GM18909 (cell line): Measurements from ENCODE around the gene IQGAP2.

Source experiments
- ATAC-seq: cut with Tn5 transposase; IDR thresholded peaks from one replicate; pipeline ENCODE4 v1.9.1; 2021; ENCODE audit warnings: mild to moderate bottlenecking; ENCODE audit not compliant: unreplicated experiment, poor library complexity

IQGAP2 gene

GRCh38 chr5:76473661-76474060 lies 70.6 kb downstream of the IQGAP2 start:
- ATAC-seq, result no peak

GRCh38 chr5:76474377-76474776 lies 71.3 kb downstream of the IQGAP2 start:
- ATAC-seq, result no peak

- ATAC-seq, result no peak
Measured at GRCh38 chr5:76475385-76475784, 72.3 kb downstream of the IQGAP2 start.

GRCh38 chr5:76475936-76476335 lies 72.9 kb downstream of the IQGAP2 start:
- no peak for ATAC-seq

- ATAC-seq, result no peak
Measured at GRCh38 chr5:76476474-76477038, 73.5 kb downstream of the IQGAP2 start.

- no peak for ATAC-seq
Measured at GRCh38 chr5:76477061-76477460, 74.0 kb downstream of the IQGAP2 start.

- no peak for ATAC-seq
Measured at GRCh38 chr5:76477571-76477970, 74.5 kb downstream of the IQGAP2 start.

- no peak for ATAC-seq
Measured at GRCh38 chr5:76479281-76479680, 76.2 kb downstream of the IQGAP2 start.

- no peak for ATAC-seq
Measured at GRCh38 chr5:76479973-76480667, 77.0 kb downstream of the IQGAP2 start.

- ATAC-seq, result no peak
Measured at GRCh38 chr5:76482984-76483383, 79.9 kb downstream of the IQGAP2 start.

GRCh38 chr5:76483433-76483832 lies 80.3 kb downstream of the IQGAP2 start:
- no peak for ATAC-seq

- no peak for ATAC-seq
Measured at GRCh38 chr5:76483881-76484280, 80.8 kb downstream of the IQGAP2 start.

- ATAC-seq, result no peak
Measured at GRCh38 chr5:76485511-76485910, 82.4 kb downstream of the IQGAP2 start.

GRCh38 chr5:76487386-76487785 lies 84.3 kb downstream of the IQGAP2 start:
- ATAC-seq, result no peak

- no peak for ATAC-seq
Measured at GRCh38 chr5:76487821-76488220, 84.7 kb downstream of the IQGAP2 start.

GRCh38 chr5:76488969-76489368 lies 85.9 kb downstream of the IQGAP2 start:
- no peak for ATAC-seq

- no peak for ATAC-seq
Measured at GRCh38 chr5:76489877-76490688, 87.0 kb downstream of the IQGAP2 start.

GRCh38 chr5:76490960-76491359 lies 87.9 kb downstream of the IQGAP2 start:
- ATAC-seq, result no peak

- ATAC-seq, result no peak
Measured at GRCh38 chr5:76492819-76493189, 89.7 kb downstream of the IQGAP2 start.

- ATAC-seq, result no peak
Measured at GRCh38 chr5:76493190-76493837, 90.2 kb downstream of the IQGAP2 start.

GRCh38 chr5:76494201-76494600 lies 91.1 kb downstream of the IQGAP2 start:
- no peak for ATAC-seq
